HG02943 (cell line): Measurements from ENCODE around the gene JUND.

ENCODE experiments used
- ATAC-seq: cut with Tn5 transposase; IDR thresholded peaks from one replicate; pipeline ENCODE4 v1.9.1; 2021; ENCODE audit warnings: mild to moderate bottlenecking, low read depth, moderate library complexity; ENCODE audit not compliant: unreplicated experiment

Gene JUND

GRCh38 chr19:18309525-18310064, 28.2 kb upstream of the JUND start:
- ATAC-seq, result no peak

- no peak for ATAC-seq
These were observed 27.5 kb upstream of the JUND start for GRCh38 chr19:18308948-18309325.

GRCh38 chr19:18308051-18308947, 26.9 kb upstream of the JUND start:
- ATAC-seq, result no peak

GRCh38 chr19:18307271-18307681, 25.9 kb upstream of the JUND start:
- ATAC-seq, result no peak

- no peak for ATAC-seq
These were observed 25.5 kb upstream of the JUND start for GRCh38 chr19:18306888-18307260.

- no peak for ATAC-seq
These were observed 24.9 kb upstream of the JUND start for GRCh38 chr19:18306209-18306887.

- ATAC-seq, result no peak
These were observed 23.3 kb upstream of the JUND start for GRCh38 chr19:18304458-18305310.

GRCh38 chr19:18304208-18304457, 22.7 kb upstream of the JUND start:
- ATAC-seq, result no peak

GRCh38 chr19:18301718-18302111, 20.3 kb upstream of the JUND start:
- ATAC-seq, result no peak

GRCh38 chr19:18300930-18301717, 19.7 kb upstream of the JUND start:
- ATAC-seq, result no peak

GRCh38 chr19:18299654-18300053, 18.2 kb upstream of the JUND start:
- no peak for ATAC-seq

- ATAC-seq, result no peak
These were observed 17.2 kb upstream of the JUND start for GRCh38 chr19:18298601-18299000.

GRCh38 chr19:18297308-18297707, 15.9 kb upstream of the JUND start:
- ATAC-seq, result no peak

- ATAC-seq, result no peak
These were observed 13.6 kb upstream of the JUND start for GRCh38 chr19:18295034-18295451.

- ATAC-seq, result no peak
These were observed 13.0 kb upstream of the JUND start for GRCh38 chr19:18294467-18294864.

- ATAC-seq, result no peak
These were observed 12.4 kb upstream of the JUND start for GRCh38 chr19:18293642-18294466.

GRCh38 chr19:18292810-18293641, 11.6 kb upstream of the JUND start:
- ATAC-seq, result no peak

- ATAC-seq, result no peak
These were observed 11.0 kb upstream of the JUND start for GRCh38 chr19:18292462-18292809.
